Mucosa of stomach (tissue), 1 donor: ENCODE data around the gene SEC61G.

Source experiments
- H3K27me3 ChIP-seq: one replicate; pipeline ENCODE4 v1.7.0; 2013; ENCODE audit warnings: mild to moderate bottlenecking, low read length; ENCODE audit not compliant: control insufficient read depth, insufficient read depth
- H3K36me3 ChIP-seq: one replicate; pipeline ENCODE4 v1.7.0; 2013; ENCODE audit warnings: low read length; ENCODE audit not compliant: control insufficient read depth, insufficient read depth
- H3K4me1 ChIP-seq: one replicate; pipeline ENCODE4 v1.7.0; 2013; ENCODE audit warnings: mild to moderate bottlenecking, low read length; ENCODE audit not compliant: control insufficient read depth, insufficient read depth
- H3K4me3 ChIP-seq: one replicate; pipeline ENCODE4 v1.7.0; 2013; ENCODE audit warnings: low read length
- H3K9ac ChIP-seq: one replicate; pipeline ENCODE4 v1.7.0; 2013; ENCODE audit warnings: mild to moderate bottlenecking, low read length, moderate library complexity
- H3K9me3 ChIP-seq: one replicate; pipeline ENCODE4 v1.7.0; 2013; ENCODE audit warnings: mild to moderate bottlenecking, low read length, moderate library complexity; ENCODE audit not compliant: control insufficient read depth
- donor health status: Pancreatic carcinoma.

The SEC61G gene

GRCh38 chr7:54747234-54747633 is 11.8 kb downstream of the SEC61G start:
- Histone ChIP-seq H3K9me3 (no peaks in the 10 kb centered on the region), H3K27me3 (no peaks in the 10 kb centered on the region), H3K4me3 (no peak overlapping the region), H3K36me3 (no peaks in the 10 kb centered on the region), H3K9ac (no peak overlapping the region), H3K4me1 (no peaks in the 10 kb centered on the region)

- Histone ChIP-seq H3K9me3 (no peaks in the 10 kb centered on the region), H3K4me3 (no peak overlapping the region), H3K4me1 (no peaks in the 10 kb centered on the region), H3K9ac (no peak overlapping the region), H3K27me3 (no peaks in the 10 kb centered on the region), H3K36me3 (no peaks in the 10 kb centered on the region)
These were observed 15.4 kb downstream of the SEC61G start for GRCh38 chr7:54743580-54743979.

- H3K4me3 ChIP-seq: no peak overlapping the region
- no peaks in the 10 kb centered on the region for H3K36me3 ChIP-seq
- H3K4me1 ChIP-seq: no peaks in the 10 kb centered on the region
- no peaks in the 10 kb centered on the region for H3K27me3 ChIP-seq
- H3K9ac ChIP-seq: no peak overlapping the region
- no peaks in the 10 kb centered on the region for H3K9me3 ChIP-seq
These were observed 20.3 kb downstream of the SEC61G start for GRCh38 chr7:54738737-54739136.

GRCh38 chr7:54729107-54729506 is 29.9 kb downstream of the SEC61G start:
- Histone ChIP-seq H3K4me1 (no peaks in the 10 kb centered on the region), H3K36me3 (no peaks in the 10 kb centered on the region), H3K9ac (no peak overlapping the region), H3K4me3 (no peak overlapping the region), H3K9me3 (no peaks in the 10 kb centered on the region), H3K27me3 (no peaks in the 10 kb centered on the region)

- Histone ChIP-seq H3K36me3 (no peaks in the 10 kb centered on the region), H3K27me3 (no peaks in the 10 kb centered on the region), H3K9ac (no peak overlapping the region), H3K9me3 (no peaks in the 10 kb centered on the region), H3K4me1 (no peaks in the 10 kb centered on the region), H3K4me3 (no peak overlapping the region)
These were observed 30.6 kb downstream of the SEC61G start for GRCh38 chr7:54728411-54728810.

- Histone ChIP-seq H3K9me3 (no peaks in the 10 kb centered on the region), H3K4me1 (no peaks in the 10 kb centered on the region), H3K36me3 (no peaks in the 10 kb centered on the region), H3K9ac (no peak overlapping the region), H3K4me3 (no peak overlapping the region), H3K27me3 (no peaks in the 10 kb centered on the region)
These were observed 33.8 kb downstream of the SEC61G start for GRCh38 chr7:54725255-54725654.

DNA sequence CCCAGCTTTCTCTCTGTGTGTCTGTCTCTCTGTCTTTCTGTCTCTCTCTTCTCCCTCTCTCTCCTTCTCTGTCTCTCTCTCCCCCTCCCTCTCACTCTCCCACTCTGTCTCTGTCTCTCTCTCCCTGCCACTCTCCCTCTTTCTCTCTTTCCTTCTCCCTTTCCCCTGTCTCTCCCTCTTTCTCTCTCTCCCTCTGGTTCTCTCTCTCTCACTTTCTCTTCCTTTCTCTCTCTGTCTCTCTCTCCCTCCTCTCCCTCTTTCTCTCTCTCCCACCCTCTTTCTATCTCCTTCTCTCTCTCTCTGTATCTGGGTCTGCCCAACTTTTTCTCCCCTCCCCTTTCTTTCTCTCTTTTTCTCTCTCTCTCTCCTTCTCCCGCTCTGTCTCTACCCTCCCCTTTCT is 36.5 kb downstream of the SEC61G start:
- H3K27me3 ChIP-seq: no peaks in the 10 kb centered on the region
- H3K36me3 ChIP-seq: no peaks in the 10 kb centered on the region
- H3K9ac ChIP-seq: no peak overlapping the region
- H3K9me3 ChIP-seq: no peaks in the 10 kb centered on the region
- no peak overlapping the region for H3K4me3 ChIP-seq
- H3K4me1 ChIP-seq: no peaks in the 10 kb centered on the region

GRCh38 chr7:54722026-54722425 is 37.0 kb downstream of the SEC61G start:
- H3K9ac ChIP-seq: no peak overlapping the region
- no peak overlapping the region for H3K4me3 ChIP-seq
- H3K4me1 ChIP-seq: no peaks in the 10 kb centered on the region
- H3K36me3 ChIP-seq: no peaks in the 10 kb centered on the region
- no peaks in the 10 kb centered on the region for H3K27me3 ChIP-seq
- no peaks in the 10 kb centered on the region for H3K9me3 ChIP-seq

GRCh38 chr7:54719974-54720373 is 39.0 kb downstream of the SEC61G start:
- H3K4me1 ChIP-seq: no peaks in the 10 kb centered on the region
- no peak overlapping the region for H3K9ac ChIP-seq
- H3K36me3 ChIP-seq: no peaks in the 10 kb centered on the region
- no peaks in the 10 kb centered on the region for H3K9me3 ChIP-seq
- no peaks in the 10 kb centered on the region for H3K27me3 ChIP-seq
- H3K4me3 ChIP-seq: no peak overlapping the region

- no peaks in the 10 kb centered on the region for H3K4me1 ChIP-seq
- H3K4me3 ChIP-seq: no peak overlapping the region
- H3K27me3 ChIP-seq: no peaks in the 10 kb centered on the region
- no peak overlapping the region for H3K9ac ChIP-seq
- H3K36me3 ChIP-seq: no peaks in the 10 kb centered on the region
- no peaks in the 10 kb centered on the region for H3K9me3 ChIP-seq
These were observed 39.6 kb downstream of the SEC61G start for GRCh38 chr7:54719425-54719824.

GRCh38 chr7:54712820-54713219 is 46.2 kb downstream of the SEC61G start:
- H3K36me3 ChIP-seq: no peaks in the 10 kb centered on the region
- no peak overlapping the region for H3K4me3 ChIP-seq
- no peaks in the 10 kb centered on the region for H3K27me3 ChIP-seq
- no peaks in the 10 kb centered on the region for H3K9me3 ChIP-seq
- H3K9ac ChIP-seq: no peak overlapping the region
- H3K4me1 ChIP-seq: no peaks in the 10 kb centered on the region

DNA sequence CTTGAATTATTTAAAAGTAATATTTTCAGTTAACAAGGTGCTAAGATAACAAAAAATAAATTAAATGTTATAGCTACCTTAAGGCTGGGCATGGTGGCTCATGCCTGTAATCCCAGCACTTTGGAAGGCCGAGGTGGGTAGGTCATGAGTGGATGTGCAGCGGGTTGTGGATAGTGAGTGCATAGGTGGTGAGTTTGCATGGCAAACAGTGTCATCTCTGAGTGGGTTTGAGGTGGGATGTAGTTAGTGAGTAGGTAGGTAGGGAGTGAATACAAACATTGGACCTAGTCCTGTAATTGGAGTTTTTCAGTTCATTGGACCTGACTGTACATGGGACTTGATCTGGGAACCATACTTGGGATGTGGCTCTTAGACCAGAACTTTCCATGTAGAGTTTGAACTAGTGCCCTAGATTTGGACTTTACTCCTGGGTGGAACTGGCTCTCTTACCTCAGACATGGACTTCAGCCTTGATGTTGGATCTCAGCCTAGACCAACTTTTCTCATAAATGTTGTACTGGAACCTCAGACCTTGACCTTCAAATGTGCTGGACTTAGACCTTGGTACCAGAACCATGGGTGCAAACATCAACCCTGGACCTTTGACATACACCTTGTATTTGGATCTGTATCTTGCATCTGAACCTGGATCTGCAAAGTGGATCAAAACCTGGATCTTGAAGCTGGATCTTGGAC is 47.0 kb downstream of the SEC61G start:
- Histone ChIP-seq H3K4me3 (no peak overlapping the region), H3K9me3 (no peaks in the 10 kb centered on the region), H3K9ac (no peak overlapping the region), H3K4me1 (no peaks in the 10 kb centered on the region), H3K27me3 (no peaks in the 10 kb centered on the region), H3K36me3 (no peaks in the 10 kb centered on the region)

GRCh38 chr7:54709283-54709682 is 49.7 kb downstream of the SEC61G start:
- no peaks in the 10 kb centered on the region for H3K27me3 ChIP-seq
- no peak overlapping the region for H3K4me3 ChIP-seq
- no peaks in the 10 kb centered on the region for H3K36me3 ChIP-seq
- H3K9ac ChIP-seq: no peak overlapping the region
- no peaks in the 10 kb centered on the region for H3K9me3 ChIP-seq
- no peaks in the 10 kb centered on the region for H3K4me1 ChIP-seq
